Keratinocyte (primary cell): ENCODE results near the gene CERKL.

Experiments
- EZH2 ChIP-seq: IDR thresholded peaks from one replicate; pipeline ENCODE4 v1.6.1; 2012; ENCODE audit warnings: inconsistent platforms, mild to moderate bottlenecking, low read length, moderate library complexity
- TF ChIP-seq, protein P1 (sequence below), 3 experiments: IDR thresholded peaks in 1 of 3; conservative IDR thresholded peaks in 1 of 3; optimal IDR thresholded peaks in 1 of 3; 2 replicates in 2 of 3; 3 replicates in 1 of 3; pipeline versions ENCODE3 to v1.5.1; 2011; ENCODE audit warnings: low read length in 3 of 3, mild to moderate bottlenecking in 3 of 3, moderate library complexity in 2 of 3, control low read depth in 1 of 3, inconsistent platforms in 1 of 3; ENCODE audit not compliant: insufficient read depth in 2 of 3; ENCODE audit errors: extremely low read depth in 1 of 3

DNA sequence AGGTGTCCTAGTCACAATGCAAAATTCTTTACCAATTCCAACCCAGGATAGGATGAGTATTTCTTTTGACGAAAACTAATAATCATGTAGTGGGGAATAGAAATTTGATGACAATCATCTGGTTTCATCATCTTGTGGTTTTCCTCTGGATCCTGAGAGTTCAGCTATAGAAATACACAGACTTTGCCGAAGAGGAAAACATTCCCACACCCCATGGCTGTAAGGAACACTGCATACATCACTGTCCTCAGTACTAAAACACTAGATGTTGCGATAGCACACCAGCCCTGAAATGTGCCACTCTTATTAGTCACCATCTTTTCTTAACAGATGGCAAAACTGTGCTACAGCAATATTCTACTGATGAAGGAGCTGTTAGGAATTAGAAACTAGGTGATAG lies 29.4 kb downstream of the CERKL start:
- TF ChIP-seq EZH2, result no peak
- TF ChIP-seq, protein P1, sequence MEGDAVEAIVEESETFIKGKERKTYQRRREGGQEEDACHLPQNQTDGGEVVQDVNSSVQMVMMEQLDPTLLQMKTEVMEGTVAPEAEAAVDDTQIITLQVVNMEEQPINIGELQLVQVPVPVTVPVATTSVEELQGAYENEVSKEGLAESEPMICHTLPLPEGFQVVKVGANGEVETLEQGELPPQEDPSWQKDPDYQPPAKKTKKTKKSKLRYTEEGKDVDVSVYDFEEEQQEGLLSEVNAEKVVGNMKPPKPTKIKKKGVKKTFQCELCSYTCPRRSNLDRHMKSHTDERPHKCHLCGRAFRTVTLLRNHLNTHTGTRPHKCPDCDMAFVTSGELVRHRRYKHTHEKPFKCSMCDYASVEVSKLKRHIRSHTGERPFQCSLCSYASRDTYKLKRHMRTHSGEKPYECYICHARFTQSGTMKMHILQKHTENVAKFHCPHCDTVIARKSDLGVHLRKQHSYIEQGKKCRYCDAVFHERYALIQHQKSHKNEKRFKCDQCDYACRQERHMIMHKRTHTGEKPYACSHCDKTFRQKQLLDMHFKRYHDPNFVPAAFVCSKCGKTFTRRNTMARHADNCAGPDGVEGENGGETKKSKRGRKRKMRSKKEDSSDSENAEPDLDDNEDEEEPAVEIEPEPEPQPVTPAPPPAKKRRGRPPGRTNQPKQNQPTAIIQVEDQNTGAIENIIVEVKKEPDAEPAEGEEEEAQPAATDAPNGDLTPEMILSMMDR (optimal IDR thresholded peaks at IDR 0.05 in 1 of 3, IDR thresholded peaks at IDR 0.05 in 1 of 3, conservative IDR thresholded peaks at IDR 0.05 in 1 of 3; ENCODE audit: extremely low read depth in 1 of 3, insufficient read depth in 2 of 3, low read length in 3 of 3), result no peak
